ENCODE data around the gene LEAP2. TPM values are rescaled to one million over a fixed set of nuclear protein-coding genes. Genes with fewer than 3 reads are reported as not detected.

Gene LEAP2
- total RNA-seq, 4 donors from 2014 or later: 1.5 to 4.8 (median 2.9) TPM

DNA sequence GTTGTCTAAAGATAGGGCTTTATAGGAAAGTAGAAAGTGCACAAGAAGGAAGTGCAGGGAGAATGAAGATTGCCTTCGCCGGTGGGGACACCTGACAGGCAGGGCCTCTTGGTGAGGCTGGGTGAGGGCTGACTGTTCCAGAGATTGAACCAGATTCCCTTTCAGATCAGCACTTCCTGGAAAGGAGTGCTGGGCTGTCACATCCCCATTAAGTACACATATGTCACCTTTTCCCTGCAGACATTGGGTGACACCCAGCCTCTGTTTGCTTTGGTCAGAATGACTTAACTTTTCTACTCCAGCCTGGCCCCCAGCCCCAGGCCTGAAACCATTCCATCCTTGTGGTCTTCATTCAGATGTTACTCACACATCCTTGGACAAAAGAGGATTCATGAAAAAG, 35.6 kb upstream of the LEAP2 start:
- H3K4me3 ChIP-seq (replicated peaks in 1 of 3): no peak overlapping the region
- H3K36me3 ChIP-seq: no peaks in the 10 kb centered on the region
- H3K4me1 ChIP-seq: no peaks in the 10 kb centered on the region
- intact Hi-C loops (cut with DNase I): no loop called here
- WGBS, 2 donors: 70 to 77% methylated on average over 2 of the region's 2 CpGs
- H3K27ac ChIP-seq: no peak overlapping the region
- no peaks in the 10 kb centered on the region for H3K9me3 ChIP-seq
- no peak for TF ChIP-seq POLR2A (IDR thresholded peaks at IDR 0.05)
- TF ChIP-seq, protein P1, sequence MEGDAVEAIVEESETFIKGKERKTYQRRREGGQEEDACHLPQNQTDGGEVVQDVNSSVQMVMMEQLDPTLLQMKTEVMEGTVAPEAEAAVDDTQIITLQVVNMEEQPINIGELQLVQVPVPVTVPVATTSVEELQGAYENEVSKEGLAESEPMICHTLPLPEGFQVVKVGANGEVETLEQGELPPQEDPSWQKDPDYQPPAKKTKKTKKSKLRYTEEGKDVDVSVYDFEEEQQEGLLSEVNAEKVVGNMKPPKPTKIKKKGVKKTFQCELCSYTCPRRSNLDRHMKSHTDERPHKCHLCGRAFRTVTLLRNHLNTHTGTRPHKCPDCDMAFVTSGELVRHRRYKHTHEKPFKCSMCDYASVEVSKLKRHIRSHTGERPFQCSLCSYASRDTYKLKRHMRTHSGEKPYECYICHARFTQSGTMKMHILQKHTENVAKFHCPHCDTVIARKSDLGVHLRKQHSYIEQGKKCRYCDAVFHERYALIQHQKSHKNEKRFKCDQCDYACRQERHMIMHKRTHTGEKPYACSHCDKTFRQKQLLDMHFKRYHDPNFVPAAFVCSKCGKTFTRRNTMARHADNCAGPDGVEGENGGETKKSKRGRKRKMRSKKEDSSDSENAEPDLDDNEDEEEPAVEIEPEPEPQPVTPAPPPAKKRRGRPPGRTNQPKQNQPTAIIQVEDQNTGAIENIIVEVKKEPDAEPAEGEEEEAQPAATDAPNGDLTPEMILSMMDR (IDR thresholded peaks at IDR 0.05): no peak
- no peak for DNase-seq
- H3K27me3 ChIP-seq: no peaks in the 10 kb centered on the region

DNA sequence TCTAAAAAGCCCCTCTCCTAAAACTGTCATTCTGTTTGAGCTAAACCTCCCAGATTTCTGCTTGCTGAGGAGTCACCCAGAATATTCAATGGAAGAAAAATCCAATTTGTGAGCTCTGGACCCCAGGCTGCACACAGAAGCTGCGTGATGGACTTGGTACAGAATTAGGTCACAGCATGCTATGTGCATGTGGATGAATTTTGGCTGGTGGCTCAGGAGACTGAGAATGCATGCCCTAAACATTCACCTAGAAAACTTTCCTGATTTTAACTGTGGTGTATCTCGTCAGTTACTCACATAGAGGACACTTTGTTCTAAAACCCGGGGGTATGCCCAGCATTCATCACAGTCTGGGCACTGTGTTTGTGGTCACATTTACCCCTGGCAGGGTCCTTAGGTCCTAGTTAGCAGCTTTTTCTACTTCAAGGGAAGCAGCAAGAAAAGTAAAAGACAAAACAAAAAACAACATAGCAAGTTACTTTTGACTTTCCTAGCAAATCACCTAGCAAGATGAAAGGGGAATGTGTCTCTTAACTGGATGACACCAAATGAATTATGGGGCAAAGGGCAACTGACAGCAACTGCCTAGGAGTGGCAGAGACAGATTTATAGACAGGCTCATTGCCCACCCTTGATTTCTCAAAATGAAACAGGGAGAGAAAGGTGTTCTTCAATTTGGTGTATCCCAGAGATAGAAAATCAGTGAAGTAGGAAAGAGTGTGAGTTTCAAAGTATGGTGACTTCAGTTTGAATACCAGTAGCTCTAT, 34.8 kb upstream of the LEAP2 start:
- peak overlapping the region in 2 of 3 donors; percentile 31 to 65 for H3K27ac ChIP-seq
- WGBS, 2 donors: 77 to 82% methylated on average over 3 of the region's 3 CpGs
- no peaks in the 10 kb centered on the region for H3K27me3 ChIP-seq
- H3K9me3 ChIP-seq: no peaks in the 10 kb centered on the region
- TF ChIP-seq, protein P1 (IDR thresholded peaks at IDR 0.05): no peak
- no peak for TF ChIP-seq POLR2A (IDR thresholded peaks at IDR 0.05)
- H3K4me1 ChIP-seq: no peaks in the 10 kb centered on the region
- H3K36me3 ChIP-seq: no peaks in the 10 kb centered on the region
- intact Hi-C loops (cut with DNase I): no loop called here
- no peak for DNase-seq
- H3K4me3 ChIP-seq (replicated peaks in 1 of 3): no peak overlapping the region

DNA sequence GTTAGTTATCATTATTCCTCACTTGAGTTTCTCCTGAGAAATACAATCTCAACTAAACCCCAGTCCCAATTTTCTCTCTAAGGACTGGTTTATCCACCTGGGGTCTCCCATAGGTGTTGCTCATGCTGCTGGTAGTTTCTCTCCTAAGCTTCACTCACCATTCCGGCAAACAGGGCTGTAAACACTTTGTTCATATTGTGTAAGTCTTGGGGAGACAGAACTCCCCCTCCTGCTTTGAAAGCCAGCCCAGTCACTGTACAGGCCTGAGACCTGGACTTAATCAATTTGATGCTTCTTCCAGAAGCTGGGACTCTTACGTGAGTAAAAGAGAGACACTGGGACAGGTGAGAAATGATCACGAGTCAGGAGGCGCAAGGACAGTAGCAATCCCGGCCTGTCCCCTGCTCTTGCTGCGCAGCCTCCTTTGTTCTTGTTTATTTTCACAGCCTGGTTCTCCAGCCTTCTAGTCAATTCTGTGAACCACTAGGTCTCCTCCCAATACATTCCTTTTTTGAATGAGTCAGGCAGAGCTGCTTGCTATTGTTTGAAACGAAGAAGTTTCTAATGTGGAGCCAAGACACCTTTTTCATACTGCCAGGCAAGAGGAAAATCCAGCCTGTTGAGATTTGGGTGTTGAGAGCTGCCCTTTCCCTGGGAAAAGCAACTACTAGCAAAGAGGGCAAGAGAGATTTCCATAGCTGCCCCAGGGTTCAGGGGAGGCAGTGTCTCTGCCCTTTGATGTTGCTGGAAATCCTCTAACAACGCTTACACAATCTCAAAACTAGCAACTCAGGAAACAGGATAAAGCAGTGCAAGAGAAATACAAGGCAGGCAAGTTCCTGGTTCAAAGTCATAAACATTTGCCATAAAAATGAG, 33.8 kb upstream of the LEAP2 start:
- no peaks in the 10 kb centered on the region for H3K36me3 ChIP-seq
- TF ChIP-seq, protein P1 (IDR thresholded peaks at IDR 0.05): no peak
- TF ChIP-seq POLR2A (IDR thresholded peaks at IDR 0.05): no peak
- H3K9me3 ChIP-seq: no peaks in the 10 kb centered on the region
- DNase-seq: no peak
- no peak overlapping the region for H3K4me3 ChIP-seq (replicated peaks in 1 of 3)
- 74 to 75% methylated on average over 7 to 8 of the region's 8 CpGs for WGBS, 2 donors
- H3K27ac ChIP-seq: peak overlapping the region in 2 of 3 donors; percentile 31 to 65
- no peaks in the 10 kb centered on the region for H3K27me3 ChIP-seq
- intact Hi-C loops (cut with DNase I): no loop called here
- no peaks in the 10 kb centered on the region for H3K4me1 ChIP-seq

DNA sequence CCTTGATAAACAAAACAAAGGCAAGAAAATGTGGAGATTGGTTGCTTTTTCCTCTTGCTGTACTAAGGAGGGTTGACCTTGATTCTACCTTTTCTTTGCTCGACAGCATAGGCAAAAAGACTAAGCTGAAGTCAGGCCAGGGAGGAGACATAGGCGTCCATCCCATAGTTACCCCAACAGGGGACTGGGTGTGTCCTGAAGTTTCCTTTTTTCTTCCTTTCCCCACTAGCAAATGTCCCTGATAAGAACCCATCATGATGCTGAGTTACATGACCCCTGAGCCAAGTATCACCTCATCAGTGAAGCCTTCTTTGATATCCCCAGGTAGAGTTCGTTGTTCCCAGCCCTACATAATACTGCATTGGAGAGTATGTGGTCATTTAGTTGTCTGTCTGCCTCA, 33.2 kb upstream of the LEAP2 start:
- no peaks in the 10 kb centered on the region for H3K9me3 ChIP-seq
- no peak for DNase-seq
- H3K4me3 ChIP-seq (replicated peaks in 1 of 3): no peak overlapping the region
- H3K27ac ChIP-seq: peak overlapping the region in 1 of 3 donors; percentile 12
- H3K36me3 ChIP-seq: no peaks in the 10 kb centered on the region
- WGBS, 2 donors: 74 to 84% methylated on average over 3 of the region's 3 CpGs
- no peaks in the 10 kb centered on the region for H3K4me1 ChIP-seq
- no peaks in the 10 kb centered on the region for H3K27me3 ChIP-seq
- no peak for TF ChIP-seq POLR2A (IDR thresholded peaks at IDR 0.05)
- TF ChIP-seq, protein P1 (IDR thresholded peaks at IDR 0.05): no peak
- intact Hi-C loops (cut with DNase I): no loop called here

DNA sequence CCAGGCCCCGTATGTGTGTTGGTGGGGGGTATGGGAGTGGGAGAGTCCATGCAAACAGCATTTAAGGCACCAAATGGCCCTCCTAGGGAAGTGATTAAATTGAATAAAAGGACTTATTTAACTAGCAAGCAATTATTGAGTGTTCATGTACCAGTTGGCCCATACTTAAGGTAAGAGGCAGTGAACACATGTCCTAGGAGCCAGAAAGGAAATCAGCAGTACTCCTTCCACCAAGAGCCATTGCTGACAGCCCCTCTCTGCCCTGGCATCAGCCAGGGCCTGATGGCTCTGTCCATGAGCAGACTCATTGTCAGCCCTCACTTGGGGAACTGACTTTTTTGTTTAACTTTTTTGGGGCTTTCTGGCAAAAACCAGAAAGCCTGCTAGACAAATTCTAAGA, 32.6 kb upstream of the LEAP2 start:
- intact Hi-C loops (cut with DNase I): no loop called here
- no peaks in the 10 kb centered on the region for H3K4me1 ChIP-seq
- H3K4me3 ChIP-seq (replicated peaks in 1 of 3): no peak overlapping the region
- H3K27ac ChIP-seq: no peak overlapping the region
- no peak for DNase-seq
- H3K27me3 ChIP-seq: no peaks in the 10 kb centered on the region
- WGBS, 2 donors: 94 to 100% methylated on average over 1 of the region's 1 CpG
- TF ChIP-seq, protein P1 (IDR thresholded peaks at IDR 0.05): no peak
- TF ChIP-seq POLR2A (IDR thresholded peaks at IDR 0.05): no peak
- no peaks in the 10 kb centered on the region for H3K36me3 ChIP-seq
- H3K9me3 ChIP-seq: no peaks in the 10 kb centered on the region
